ENCODE data around the gene PPM1J. TPM values are rescaled to one million over a fixed set of nuclear protein-coding genes. Genes with fewer than 3 reads are reported as not detected.

Gene PPM1J
- total RNA-seq, 1 donor from 2014 or later: 0.67 TPM

DNA sequence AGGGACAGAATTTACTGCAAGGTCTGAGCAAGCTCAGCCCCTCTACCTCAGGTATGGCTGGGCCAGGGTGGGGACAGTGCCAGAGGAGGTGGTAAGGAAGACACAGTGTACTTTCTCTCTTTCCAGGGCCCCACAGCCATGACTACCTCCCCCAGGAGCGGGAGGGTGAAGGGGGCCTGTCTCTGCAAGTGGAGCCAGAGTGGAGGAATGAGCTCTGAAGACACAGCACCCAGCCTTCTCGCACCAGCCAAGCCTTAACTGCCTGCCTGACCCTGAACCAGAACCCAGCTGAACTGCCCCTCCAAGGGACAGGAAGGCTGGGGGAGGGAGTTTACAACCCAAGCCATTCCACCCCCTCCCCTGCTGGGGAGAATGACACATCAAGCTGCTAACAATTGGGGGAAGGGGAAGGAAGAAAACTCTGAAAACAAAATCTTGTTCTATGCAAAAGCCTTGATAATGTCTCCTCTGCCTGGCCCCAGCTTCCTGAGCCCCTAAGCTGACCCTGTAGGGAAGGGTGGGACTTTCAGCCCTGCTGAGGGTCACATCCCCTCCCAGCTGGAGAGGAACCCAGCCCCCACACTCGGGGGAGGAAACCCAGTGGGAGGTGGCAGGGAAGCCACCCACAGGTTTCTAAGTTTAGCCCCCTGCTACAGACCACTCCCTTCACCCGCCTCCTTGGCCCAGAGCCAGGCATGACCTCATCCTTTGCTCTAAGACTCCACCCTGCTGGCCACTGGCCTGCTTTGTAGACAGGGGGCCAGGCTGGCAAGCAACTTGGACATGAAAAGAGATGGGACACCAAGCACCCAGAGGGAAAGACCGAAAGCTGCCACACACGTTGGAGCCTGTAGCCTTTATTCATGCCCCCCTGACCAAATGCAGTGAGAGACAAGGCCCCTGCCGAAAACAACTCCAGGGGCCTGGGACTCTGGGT, 14.6 kb downstream of the PPM1J start:
- Mint-ChIP-seq H3K27ac (ENCODE audit: unreplicated experiment) (peak overlapping the region; percentile 96), H3K27me3 (ENCODE audit: unreplicated experiment) (no peaks in the 10 kb centered on the region), H3K4me1 (ENCODE audit: unreplicated experiment) (peaks cover 66% of the 10 kb centered on the region), H3K4me3 (ENCODE audit: unreplicated experiment) (peak overlapping the region; percentile 26), H3K9me3 (ENCODE audit: unreplicated experiment) (no peaks in the 10 kb centered on the region), H3K36me3 (ENCODE audit: unreplicated experiment) (peaks cover 25% of the 10 kb centered on the region)
- DNase-seq (ENCODE audit: extremely low spot score, unreplicated experiment): peak; percentile 98
- TF ChIP-seq, protein P1, sequence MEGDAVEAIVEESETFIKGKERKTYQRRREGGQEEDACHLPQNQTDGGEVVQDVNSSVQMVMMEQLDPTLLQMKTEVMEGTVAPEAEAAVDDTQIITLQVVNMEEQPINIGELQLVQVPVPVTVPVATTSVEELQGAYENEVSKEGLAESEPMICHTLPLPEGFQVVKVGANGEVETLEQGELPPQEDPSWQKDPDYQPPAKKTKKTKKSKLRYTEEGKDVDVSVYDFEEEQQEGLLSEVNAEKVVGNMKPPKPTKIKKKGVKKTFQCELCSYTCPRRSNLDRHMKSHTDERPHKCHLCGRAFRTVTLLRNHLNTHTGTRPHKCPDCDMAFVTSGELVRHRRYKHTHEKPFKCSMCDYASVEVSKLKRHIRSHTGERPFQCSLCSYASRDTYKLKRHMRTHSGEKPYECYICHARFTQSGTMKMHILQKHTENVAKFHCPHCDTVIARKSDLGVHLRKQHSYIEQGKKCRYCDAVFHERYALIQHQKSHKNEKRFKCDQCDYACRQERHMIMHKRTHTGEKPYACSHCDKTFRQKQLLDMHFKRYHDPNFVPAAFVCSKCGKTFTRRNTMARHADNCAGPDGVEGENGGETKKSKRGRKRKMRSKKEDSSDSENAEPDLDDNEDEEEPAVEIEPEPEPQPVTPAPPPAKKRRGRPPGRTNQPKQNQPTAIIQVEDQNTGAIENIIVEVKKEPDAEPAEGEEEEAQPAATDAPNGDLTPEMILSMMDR (IDR thresholded peaks at IDR 0.05): peak; percentile 27

DNA sequence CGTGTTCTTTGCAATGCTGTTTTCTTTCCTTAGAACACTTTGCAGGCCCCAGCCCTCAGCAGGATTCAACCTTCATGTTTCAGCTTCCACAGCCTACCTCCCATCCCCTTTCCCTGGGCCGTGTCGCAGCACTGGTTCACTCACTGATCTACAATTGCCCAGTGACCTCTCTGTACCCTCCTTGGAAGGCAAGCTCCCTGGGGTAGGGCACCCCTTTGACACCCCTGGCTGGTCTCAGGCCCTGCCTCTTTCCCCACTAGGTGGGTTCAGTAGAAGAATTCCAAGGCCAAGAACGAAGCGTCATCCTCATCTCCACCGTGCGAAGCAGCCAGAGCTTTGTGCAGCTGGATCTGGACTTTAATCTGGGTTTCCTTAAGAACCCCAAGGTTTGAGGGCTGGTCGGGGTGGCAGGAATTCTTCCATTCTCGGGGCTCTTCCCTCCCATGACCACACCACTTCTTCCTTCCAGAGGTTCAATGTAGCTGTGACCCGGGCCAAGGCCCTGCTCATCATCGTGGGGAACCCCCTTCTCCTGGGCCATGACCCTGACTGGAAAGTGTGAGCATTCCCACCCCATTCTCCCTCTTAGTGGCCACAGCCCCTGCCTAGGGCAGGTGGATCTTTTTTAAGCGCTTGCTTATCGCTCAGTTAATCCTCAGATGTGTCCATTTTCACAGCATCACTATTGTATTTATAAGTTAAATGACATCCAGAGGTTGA, 15.5 kb downstream of the PPM1J start:
- Mint-ChIP-seq H3K36me3 (ENCODE audit: unreplicated experiment) (peaks cover 31% of the 10 kb centered on the region), H3K27me3 (ENCODE audit: unreplicated experiment) (no peaks in the 10 kb centered on the region), H3K4me3 (ENCODE audit: unreplicated experiment) (no peak overlapping the region), H3K4me1 (ENCODE audit: unreplicated experiment) (peaks cover 56% of the 10 kb centered on the region), H3K27ac (ENCODE audit: unreplicated experiment) (peak overlapping the region; percentile 96), H3K9me3 (ENCODE audit: unreplicated experiment) (no peaks in the 10 kb centered on the region)
- peak; percentile 74 for DNase-seq (ENCODE audit: extremely low spot score, unreplicated experiment)
- TF ChIP-seq, protein P1 (IDR thresholded peaks at IDR 0.05): no peak

DNA sequence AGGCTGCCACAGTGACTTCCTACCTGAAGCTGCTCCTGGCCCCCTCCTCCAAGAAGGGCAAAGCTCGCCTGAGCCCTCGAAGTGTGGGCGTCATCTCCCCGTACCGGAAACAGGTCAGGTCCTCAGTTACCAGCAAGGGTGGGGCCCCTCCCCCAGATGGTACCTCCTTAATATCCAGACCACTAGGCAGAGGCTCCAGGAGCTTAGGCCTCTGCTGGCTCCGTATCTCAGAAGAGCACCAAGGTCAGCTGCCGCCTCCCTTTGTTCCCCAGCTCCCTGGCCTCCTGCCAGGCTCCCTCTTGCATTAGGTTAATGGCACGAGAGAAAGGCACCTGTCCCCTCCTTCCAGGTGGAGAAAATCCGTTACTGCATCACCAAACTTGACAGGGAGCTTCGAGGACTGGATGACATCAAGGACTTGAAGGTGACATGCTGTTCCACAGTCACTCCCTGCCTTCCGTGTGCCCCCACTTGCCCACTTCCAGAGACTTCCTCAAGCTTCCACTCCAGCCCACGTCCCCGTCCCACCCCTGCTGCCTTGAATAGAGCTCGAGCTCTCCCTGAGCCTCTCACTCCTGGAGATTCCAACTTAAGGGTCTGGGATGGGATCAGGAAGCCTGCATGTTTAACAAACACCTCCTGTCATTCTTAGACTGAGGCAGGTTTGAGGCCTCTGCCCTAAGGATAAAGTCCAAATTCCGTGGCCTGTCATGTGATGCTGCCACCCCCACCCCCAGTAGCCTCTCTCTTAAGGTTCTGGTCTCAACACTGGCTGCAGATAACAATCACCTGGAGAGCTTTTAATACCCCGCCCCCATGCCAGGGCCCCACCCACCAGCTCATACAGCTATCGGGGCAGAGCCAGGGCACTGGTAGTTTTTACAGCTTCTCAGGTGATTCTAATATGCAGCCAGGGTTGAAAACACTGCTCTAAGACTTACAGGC, 16.5 kb downstream of the PPM1J start:
- no peaks in the 10 kb centered on the region for H3K9me3 Mint-ChIP-seq (ENCODE audit: unreplicated experiment)
- H3K27me3 Mint-ChIP-seq (ENCODE audit: unreplicated experiment): no peaks in the 10 kb centered on the region
- TF ChIP-seq, protein P1 (IDR thresholded peaks at IDR 0.05): no peak
- peaks cover 31% of the 10 kb centered on the region for H3K36me3 Mint-ChIP-seq (ENCODE audit: unreplicated experiment)
- peak overlapping the region; percentile 96 for H3K27ac Mint-ChIP-seq (ENCODE audit: unreplicated experiment)
- no peak overlapping the region for H3K4me3 Mint-ChIP-seq (ENCODE audit: unreplicated experiment)
- peaks cover 46% of the 10 kb centered on the region for H3K4me1 Mint-ChIP-seq (ENCODE audit: unreplicated experiment)
- DNase-seq (ENCODE audit: extremely low spot score, unreplicated experiment): peak; percentile 70

DNA sequence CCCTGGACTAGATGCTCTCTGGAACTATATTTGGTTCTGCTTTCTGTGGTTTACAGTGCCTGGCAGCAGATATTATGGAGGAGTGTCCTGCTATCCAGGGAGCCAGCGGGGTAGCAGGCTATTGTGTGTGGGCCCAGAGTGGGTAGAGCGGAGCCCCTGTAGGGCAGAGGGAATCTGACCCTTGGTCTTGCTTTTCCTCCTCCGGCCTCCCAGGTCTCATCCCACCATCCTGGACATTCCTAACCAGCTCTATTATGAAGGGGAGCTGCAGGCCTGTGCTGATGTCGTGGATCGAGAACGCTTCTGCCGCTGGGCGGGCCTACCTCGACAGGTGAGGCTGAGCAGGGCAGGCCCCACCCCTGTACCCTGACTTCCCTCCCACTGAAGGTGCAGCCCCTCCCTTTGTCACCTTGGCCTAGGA, 17.3 kb downstream of the PPM1J start:
- Mint-ChIP-seq H3K27ac (ENCODE audit: unreplicated experiment) (no peak overlapping the region), H3K36me3 (ENCODE audit: unreplicated experiment) (peaks cover 31% of the 10 kb centered on the region), H3K4me3 (ENCODE audit: unreplicated experiment) (no peak overlapping the region), H3K9me3 (ENCODE audit: unreplicated experiment) (no peaks in the 10 kb centered on the region), H3K27me3 (ENCODE audit: unreplicated experiment) (no peaks in the 10 kb centered on the region), H3K4me1 (ENCODE audit: unreplicated experiment) (peaks cover 40% of the 10 kb centered on the region)
- TF ChIP-seq, protein P1 (IDR thresholded peaks at IDR 0.05): no peak
- DNase-seq (ENCODE audit: extremely low spot score, unreplicated experiment): peak; percentile 79

Data from osteocyte (in vitro differentiated cells).